ENCODE measurements around the gene GADD45B.

The GADD45B gene

GRCh38 chr19:2507109-2507508 lies 31.2 kb downstream of the GADD45B start:
- H3K27ac ChIP-seq = peak overlapping the region; percentile 83

GRCh38 chr19:2509096-2509495 lies 33.2 kb downstream of the GADD45B start:
- no peak for TF ChIP-seq CTCF (conservative IDR thresholded peaks at IDR 0.05)
- H3K27ac ChIP-seq = no peak overlapping the region

More at GRCh38 chr19:2507109-2507508, 31.2 kb downstream of the GADD45B start:
- TF ChIP-seq CTCF (conservative IDR thresholded peaks at IDR 0.05) = no peak

GRCh38 chr19:2511570-2511969 lies 35.6 kb downstream of the GADD45B start:
- no peak overlapping the region for H3K27ac ChIP-seq
- no peak for TF ChIP-seq CTCF (conservative IDR thresholded peaks at IDR 0.05)

- no peak for TF ChIP-seq CTCF (conservative IDR thresholded peaks at IDR 0.05)
- H3K27ac ChIP-seq = no peak overlapping the region
These were observed 36.1 kb downstream of the GADD45B start for GRCh38 chr19:2511991-2512390.

- no peak for TF ChIP-seq CTCF (conservative IDR thresholded peaks at IDR 0.05)
- H3K27ac ChIP-seq = no peak overlapping the region
These were observed 36.9 kb downstream of the GADD45B start for GRCh38 chr19:2512523-2513431.

GRCh38 chr19:2514981-2515518 lies 39.1 kb downstream of the GADD45B start:
- H3K27ac ChIP-seq = no peak overlapping the region
- TF ChIP-seq CTCF (conservative IDR thresholded peaks at IDR 0.05) = no peak

GRCh38 chr19:2516727-2517126 lies 40.8 kb downstream of the GADD45B start:
- TF ChIP-seq CTCF (conservative IDR thresholded peaks at IDR 0.05) = no peak
- H3K27ac ChIP-seq = no peak overlapping the region

Data from VCaP (cell line).